B cell (primary cell): ENCODE results near the gene HNRNPA1L2.

Experiments used
- CTCF ChIP-seq: fragments of 200-600 bp; IDR thresholded peaks from one replicate; pipeline ENCODE4 v1.8.0; 2022; ENCODE audit warnings: antibody characterized with exemption, mild to moderate bottlenecking
- EZH2 ChIP-seq: IDR thresholded peaks from 2 replicates; pipeline ENCODE4 v1.6.1; 2012; ENCODE audit warnings: borderline replicate concordance, low read depth, mild to moderate bottlenecking, moderate library complexity, low read length; ENCODE audit not compliant: insufficient read depth, poor library complexity, severe bottlenecking

GRCh38 chr13:52669677-52670076 is 27.4 kb downstream of the HNRNPA1L2 start:
- TF ChIP-seq CTCF (no peak), EZH2 (no peak)
